Fibroblast of villous mesenchyme (primary cell): Measurements from ENCODE around the gene OR2T5. TPM values are rescaled to one million over a fixed set of nuclear protein-coding genes. Genes with fewer than 3 reads are reported as not detected.
"Not testable (repeated sequence)": the region's sequence is repeated elsewhere in the genome, so short reads cannot be mapped to it uniquely, and the experiment has no call there.

Experiments used
- DNase-seq: peaks from one replicate; pipeline ENCODE4 v3.0.0-alpha.2; 2010; ENCODE audit warnings: low read depth
- H3K4me3 ChIP-seq: 2 replicates; pipeline ENCODE4 v1.5.1; 2011; ENCODE audit warnings: low read depth, mild to moderate bottlenecking, low read length
- total RNA-seq: library from RNA; depleted of rRNA; stranded (reverse); fragments of >200 nt; gene quantifications from 2 replicates; pipeline ENCODE4 v1.2.3, GENCODE V29; 2012

The OR2T5 gene, protein sequence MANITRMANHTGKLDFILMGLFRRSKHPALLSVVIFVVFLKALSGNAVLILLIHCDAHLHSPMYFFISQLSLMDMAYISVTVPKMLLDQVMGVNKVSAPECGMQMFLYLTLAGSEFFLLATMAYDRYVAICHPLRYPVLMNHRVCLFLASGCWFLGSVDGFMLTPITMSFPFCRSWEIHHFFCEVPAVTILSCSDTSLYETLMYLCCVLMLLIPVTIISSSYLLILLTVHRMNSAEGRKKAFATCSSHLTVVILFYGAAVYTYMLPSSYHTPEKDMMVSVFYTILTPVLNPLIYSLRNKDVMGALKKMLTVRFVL
- not detected in 2 replicates for total RNA-seq

DNA sequence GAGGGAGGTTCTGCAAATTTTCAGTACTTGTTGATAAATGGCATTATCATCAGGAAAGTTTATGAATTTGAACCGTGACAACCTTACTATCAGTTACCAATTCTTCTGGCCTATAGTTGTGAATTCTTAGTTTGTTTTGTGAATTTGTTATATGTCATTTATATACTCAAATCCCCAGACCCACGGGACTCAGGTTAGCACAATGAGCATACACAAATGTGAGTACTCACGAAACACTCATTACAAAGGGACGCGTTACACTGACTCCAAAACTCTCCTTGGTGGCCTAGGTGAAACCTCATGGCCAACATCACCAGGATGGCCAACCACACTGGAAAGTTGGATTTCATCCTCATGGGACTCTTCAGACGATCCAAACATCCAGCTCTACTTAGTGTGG is at the start of gene OR2T5:
TSS of gene OR2T5 (plus strand) at position 301 of the 400 bp plus-strand sequence. CDS start at position 301, 0 bp downstream.
- DNase-seq, H3K4me3 ChIP-seq: not testable (repeated sequence)

DNA sequence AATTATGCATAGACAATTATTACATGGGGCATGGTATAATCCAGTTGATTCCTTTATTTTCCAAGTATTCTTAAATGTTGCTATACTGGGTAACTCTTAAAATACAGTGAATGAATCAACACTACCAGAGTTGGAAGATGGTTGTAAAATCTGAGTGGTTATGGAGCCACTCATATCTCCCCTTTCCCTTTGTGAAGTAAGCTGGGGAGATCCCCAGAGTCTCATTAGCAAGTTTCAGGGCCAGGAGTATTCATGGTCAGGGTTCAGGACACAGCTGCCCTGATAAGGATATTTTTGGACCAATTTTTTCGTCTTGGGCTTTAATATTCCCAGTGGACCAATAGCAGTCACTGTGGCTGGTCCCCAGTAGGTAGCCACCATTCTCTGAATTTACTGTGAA is 49.7 kb upstream of the OR2T5 start:
- H3K4me3 ChIP-seq, DNase-seq: not testable (repeated sequence)

DNA sequence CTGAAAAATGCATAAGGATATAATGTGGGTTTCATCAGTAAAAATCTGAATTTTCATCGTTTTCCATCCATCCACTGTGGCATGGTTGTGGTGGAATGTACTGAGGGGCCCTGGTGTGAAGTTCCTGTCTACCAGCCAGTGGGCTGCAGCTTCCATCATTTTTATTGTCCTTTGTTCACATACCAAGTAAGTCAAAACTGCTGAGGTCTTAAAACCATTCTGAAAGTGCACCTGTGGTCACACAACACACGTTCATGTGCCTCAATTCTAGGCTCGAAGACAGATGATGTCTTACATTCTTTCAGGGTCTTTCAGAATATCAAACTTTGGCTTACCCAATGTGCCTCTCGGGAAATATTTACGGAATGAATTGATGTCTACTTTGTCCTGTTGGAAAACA is 49.1 kb upstream of the OR2T5 start:
- H3K4me3 ChIP-seq, DNase-seq: not testable (repeated sequence)

DNA sequence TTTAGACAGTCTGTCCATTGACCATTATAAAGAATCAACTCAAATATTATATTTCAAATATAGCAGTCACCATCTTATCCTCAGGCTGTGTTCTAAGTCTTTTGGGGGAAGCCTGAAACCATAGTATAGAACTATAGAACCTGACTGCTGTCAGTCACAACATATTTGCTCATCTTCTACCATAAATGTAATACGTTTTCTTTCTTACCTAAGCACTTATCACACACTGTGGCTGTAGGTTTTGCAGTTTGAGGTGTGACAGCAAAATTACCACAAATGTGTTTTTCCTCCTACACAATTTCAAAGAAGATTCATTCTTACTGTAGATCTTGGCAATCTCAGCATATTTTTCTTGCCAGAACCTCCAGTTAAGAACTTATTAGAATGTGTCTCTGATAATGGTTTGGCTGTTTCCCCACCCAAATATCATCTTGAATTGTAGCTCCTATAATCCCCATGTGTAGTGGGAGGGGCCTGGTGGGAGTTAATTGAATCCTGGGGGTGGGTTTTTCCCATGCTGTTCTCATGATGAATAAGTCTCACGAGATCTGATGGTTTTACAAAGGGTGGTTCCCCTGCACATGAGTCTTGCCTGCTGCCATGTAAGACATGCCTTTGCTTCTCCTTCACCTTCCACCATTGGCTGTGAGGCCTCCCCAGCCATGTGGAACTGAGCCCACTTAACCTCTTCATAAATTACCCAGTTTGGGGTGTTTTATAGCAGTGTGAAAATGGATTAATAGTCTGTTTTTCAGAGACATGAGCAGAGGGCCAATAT is 45.7 kb upstream of the OR2T5 start:
- not testable (repeated sequence) for DNase-seq, H3K4me3 ChIP-seq

DNA sequence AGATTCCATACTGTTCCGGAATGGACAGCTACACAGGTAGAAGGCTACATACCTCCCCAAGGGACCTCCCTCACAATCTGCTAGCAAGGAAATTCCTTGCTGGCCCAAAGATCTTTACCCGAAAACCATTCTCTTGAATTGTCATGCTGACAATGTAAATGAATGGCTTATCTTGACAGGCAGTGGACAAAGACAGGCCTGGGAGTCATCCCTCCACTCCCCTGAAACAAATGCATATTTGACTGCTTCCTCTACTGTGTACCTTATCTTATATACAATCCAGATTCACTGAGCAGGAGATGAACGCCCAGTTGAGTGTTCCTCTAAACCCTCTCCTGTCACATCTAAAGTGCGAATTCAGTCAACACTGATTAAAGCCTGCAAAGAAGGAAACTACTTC is 43.8 kb upstream of the OR2T5 start:
- H3K4me3 ChIP-seq, DNase-seq: not testable (repeated sequence)

DNA sequence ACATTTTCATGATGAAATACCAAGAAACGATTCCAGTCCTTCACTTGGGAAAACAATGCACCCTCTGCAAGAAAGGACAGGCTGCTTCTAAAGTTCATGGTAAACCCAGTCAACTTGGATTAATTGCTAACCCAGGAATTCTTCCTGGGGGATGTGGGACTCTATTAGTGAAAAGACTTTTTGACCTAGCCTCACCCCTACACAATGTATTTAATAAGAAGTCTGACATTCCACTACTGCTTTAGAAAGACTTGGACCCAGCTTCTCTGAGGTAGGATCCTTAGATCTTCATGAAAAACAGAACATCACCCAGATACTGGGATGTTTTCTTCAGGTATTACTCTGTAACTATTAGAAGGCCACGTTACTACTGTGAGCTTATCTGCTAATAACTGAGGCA is 43.0 kb upstream of the OR2T5 start, which contains the start of gene OR2T2:
TSS of gene OR2T2 (plus strand) at position 239 of the 400 bp plus-strand sequence. CDS start 7,161 bp downstream, outside the sequence.
- DNase-seq = not testable (repeated sequence)

DNA sequence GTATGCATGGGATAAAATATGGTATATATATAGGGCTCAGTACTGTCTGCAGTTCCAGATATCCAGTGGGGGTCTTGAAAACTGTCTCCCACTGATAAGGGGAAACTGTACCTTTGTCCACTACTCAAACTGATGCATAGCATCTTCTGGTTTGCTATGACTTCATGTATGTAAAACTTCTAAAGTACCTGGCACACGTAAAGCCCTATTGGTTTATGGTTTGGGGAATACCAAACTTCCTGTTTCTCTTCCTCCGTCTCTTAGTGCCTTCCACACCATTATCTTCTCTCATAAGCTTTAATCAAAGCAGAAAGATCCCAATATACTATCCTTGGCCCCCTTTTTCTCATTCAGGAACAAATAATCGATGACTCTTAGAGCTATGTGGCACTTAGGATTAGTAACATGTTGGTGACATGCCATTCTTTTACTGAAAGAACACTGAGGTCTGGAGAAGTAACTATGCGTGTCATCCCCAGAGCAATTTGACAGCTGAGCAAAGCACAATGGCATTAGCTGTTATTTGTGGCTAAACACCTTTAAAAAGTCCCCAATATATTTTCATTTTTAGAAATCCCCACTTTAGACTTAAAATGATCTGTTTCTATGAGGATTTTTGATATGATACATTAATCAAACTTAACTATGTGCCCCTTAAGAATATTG is 39.8 kb upstream of the OR2T5 start:
- DNase-seq, H3K4me3 ChIP-seq: not testable (repeated sequence)

More for the DNA sequence above, 43.0 kb upstream of the OR2T5 start, which contains the start of gene OR2T2:
- H3K4me3 ChIP-seq = not testable (repeated sequence)

DNA sequence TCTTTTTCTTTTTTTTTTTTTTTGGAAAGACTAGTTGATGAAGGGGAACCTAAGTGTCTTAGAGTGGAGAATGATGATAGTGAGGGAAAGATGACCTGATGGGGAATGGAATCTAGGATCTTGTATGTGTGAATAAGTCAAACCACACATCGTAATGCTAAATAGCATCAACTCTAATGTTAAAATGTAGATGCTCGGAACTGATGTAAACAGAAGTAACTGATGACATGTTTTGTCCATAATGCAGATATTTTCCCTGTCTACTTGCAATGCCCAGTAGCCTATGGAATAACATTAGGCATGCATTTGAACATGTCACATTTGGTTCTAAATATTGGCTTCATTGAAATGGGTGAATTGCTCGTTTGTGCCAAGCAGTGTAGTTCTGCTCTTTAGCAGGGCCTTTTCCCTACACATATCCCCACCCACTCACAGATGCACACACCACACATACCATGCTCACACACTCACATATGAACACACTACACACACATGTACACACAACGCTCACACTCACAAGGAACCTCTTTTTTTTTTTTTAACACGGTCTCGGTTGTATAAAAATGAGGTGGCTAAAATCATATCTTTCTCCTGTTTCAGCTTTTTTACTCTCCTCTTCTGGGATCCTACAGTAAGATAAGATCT is 38.4 kb upstream of the OR2T5 start:
- H3K4me3 ChIP-seq, DNase-seq: not testable (repeated sequence)

DNA sequence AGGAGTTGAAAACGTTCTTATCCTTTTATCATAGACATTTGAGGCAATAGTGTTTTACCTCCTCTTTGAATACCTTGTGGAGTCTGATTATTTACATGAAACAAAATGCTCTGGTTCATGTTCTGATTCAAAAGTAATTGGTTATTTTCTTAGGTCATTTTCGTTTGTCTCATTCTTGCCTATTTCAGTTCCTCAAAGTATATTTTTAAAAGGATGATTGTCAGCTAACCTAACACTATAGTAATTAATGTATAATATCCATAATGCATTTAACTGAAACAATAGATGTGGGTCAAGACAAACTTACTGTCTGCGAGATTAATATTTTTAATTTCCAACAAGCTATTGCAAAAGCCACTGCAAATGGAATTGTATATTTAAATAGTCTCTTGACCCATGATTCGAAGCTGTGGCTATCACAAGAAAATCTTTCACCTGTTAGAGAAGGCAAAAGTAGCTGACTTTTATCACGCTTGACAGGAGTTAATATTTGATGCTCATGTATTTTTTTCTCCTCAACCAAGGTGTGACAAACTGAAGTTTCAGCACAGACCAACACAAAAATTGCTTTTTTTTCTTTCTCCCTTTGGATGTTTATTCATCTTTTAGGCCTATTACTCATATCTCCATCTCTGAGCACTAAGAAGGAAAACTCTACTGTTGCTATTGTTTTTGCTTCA is 37.8 kb upstream of the OR2T5 start:
- H3K4me3 ChIP-seq = not testable (repeated sequence)

DNA sequence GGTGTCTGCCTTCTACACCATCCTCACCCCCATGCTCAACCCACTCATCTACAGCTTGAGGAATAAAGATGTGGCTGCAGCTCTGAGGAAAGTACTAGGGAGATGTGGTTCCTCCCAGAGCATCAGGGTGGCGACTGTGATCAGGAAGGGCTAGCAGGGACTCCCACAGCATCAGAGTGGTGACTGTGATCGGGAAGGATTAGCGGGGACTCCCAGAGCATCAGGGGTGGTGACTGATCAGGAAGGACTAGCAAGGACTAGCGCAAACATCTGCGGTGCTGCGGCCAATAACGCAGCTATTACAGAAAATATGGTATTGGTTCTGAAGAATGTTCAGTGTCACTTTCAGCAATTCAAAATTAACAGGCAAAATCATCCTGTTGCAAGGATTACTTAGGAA is 34.8 kb upstream of the OR2T5 start:
- H3K4me3 ChIP-seq, DNase-seq: not testable (repeated sequence)

More for the DNA sequence above, 37.8 kb upstream of the OR2T5 start:
- not testable (repeated sequence) for DNase-seq

DNA sequence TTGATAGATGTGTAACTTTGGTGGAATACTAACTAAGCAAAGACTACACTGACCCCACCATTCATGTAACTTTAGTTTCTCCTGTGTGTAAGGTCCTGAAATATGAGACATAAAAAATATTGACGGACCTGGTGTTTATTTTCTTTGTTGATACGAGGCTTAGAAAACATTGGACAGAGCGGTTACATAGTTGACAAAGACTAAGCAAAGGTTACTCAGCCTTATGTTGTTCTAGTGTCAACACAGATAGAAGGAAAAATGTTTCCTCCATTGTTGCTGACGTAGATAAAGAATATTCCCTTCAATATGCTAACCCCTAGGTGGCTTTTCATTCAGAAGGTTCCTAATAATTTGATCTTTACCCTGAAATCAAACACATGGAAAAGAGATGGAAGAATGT is 33.3 kb upstream of the OR2T5 start:
- H3K4me3 ChIP-seq, DNase-seq: not testable (repeated sequence)

DNA sequence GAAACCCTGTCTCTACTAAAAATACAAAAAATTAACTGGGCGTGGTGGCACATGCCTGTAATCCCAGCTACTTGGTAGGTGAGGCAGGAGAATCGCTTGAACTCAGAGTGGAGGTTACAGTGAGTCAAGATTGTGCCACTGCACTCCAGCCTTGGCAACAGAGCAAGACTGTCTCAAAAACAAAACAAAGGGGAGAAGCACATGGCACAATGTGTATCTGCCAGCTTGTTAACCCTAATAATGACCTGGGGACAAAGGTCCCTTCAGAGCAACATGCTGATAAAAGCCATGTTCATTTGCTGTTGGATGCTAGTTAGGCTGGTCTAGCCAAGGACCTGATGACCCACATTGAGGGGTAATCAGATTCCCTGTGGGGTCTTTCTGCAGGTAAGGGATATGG is 31.8 kb upstream of the OR2T5 start:
- DNase-seq, H3K4me3 ChIP-seq: not testable (repeated sequence)

DNA sequence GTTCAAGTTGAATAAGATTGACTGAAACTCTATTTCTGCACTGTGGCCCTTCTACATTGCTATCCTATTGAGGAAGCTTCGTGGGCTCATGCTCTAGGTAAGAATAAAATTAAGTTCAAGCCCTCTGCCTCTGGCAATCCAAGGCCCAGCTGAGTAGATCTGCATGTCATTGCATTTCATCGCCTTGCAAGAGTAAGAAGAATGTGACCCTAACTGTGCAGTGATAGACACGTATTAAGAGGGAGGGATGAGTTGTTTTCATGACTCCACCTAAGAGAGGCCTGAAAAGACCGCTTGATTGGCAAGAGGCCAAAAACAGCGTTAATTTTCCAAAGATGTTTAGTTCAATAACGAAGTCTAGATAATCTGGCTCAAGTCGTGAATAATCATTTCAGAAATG is 29.3 kb upstream of the OR2T5 start:
- not testable (repeated sequence) for H3K4me3 ChIP-seq, DNase-seq
